NAMALWA (cell line): ENCODE measurements around the gene POP7.
"Not testable (repeated sequence)": the region's sequence is repeated elsewhere in the genome, so short reads cannot be mapped to it uniquely, and the experiment has no call there.

Experiments used
- DNase-seq: peaks from one replicate; pipeline ENCODE4 v3.0.0-alpha.2; 2015; ENCODE audit warnings: low spot score

POP7 gene

DNA sequence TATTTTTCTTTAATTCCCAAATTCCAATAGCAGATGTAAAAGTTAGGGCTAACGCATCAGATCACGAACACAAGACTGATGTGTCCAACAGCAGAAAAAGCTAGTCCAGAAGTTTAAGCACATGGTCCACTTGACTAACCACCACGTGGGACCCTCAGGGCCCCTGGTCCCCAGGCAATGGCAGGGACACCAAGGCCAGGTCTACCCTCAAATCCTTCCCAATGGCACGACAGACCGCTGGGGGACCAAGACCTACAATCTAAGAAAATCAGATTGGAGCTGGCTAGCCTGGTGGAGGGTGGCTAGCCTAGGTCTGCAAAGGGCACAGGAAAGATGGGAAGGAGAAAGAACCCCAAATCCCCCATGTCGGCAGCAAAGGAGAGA lies 13.4 kb upstream of the POP7 start:
- no peak for DNase-seq

DNA sequence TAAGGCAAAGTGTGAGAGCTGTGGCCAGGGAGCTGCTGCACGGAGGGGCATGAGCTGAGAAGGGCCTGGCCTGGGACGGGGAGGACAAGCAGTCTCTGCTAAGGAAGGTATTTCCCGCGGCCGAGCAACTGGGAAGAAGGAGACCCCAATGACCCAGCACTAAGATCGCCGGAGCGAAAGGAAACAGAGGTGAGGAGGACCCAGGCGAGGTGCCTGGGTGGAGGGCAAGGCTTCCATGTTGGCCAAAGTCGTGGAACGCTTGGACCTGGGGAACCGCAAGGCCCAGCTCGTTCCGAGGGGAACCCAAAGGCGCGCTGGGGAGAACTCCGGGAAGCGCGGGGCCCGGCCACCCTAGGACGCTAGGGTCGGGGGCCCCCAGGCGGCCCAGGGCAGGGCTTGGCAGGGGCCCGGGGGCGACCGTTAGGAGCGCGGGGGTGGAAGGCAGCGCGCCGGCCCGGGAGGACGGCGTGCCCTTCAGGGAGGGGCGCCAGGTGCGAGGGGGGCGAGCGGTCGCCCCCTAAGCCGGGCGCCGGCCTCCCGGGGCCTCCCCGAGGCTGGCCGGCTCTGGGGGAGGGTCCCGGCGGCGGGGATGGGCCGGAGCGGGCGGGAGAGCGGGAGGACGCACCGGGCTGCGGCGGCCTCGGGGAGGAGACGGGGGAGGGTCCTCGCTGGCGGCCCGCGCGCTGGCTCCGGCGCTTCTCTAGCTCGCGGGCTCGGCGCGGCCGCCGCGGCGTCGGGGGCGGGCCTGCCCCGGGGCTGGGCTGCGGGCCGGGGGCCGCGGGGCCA lies 12.4 kb upstream of the POP7 start:
- no peak for DNase-seq

DNA sequence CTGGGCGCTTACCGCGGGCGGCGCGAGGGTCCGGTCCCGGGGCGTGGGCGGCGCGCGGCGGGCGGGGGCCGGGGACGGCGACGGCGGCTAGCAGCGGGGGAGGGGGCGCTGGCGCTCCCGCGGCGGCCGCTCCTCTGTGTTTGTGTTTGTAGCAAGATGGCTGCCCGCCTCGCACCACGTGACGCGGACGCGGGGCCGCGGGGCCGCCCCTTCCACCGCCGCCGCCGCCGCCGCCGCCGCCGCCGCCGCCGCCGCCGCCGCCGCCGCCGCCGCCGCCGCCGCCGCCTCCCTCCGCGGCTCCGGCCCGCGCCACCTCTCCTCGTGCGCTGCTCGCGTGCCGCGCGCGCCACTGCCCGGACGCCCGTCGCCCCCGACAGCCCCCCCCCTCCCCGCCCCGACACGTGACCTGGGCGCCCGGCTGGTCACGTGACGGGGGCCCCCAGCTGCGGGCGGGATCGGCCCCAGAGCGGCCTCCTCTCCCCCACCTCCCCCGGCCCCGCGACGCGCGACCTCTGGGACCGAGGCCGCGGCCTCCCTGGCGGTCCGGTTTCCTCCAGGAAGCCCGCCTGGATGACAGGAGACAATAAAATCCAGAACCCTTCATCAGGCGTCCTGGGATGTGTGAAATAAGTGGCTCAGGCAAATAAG lies 11.7 kb upstream of the POP7 start, which contains the start of gene GIGYF1:
Gene GIGYF1 (minus strand): TSS at position 153 of the 648 bp plus-strand sequence. CDS start 6,012 bp downstream, outside the sequence.
- peak; percentile 81 for DNase-seq

DNA sequence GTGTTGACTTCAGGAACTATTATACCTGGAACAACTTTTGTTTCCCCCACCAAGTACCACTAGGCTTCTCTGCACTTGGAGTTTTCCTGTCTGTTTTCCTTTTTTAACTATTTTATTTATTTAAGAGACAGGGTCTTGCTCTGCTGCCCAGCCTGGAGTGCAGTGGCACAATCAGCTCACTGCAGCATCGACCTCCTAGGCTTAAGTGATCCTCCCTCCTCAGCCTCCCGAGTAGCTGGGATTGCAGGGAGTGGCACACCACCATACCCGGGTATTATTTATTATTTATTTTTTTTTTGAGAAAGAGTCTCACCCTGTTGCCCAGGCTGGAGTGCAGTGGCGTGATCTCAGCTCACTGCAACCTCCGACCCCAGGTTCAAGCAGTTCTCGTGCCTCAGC lies 9.8 kb upstream of the POP7 start:
- no peak for DNase-seq

DNA sequence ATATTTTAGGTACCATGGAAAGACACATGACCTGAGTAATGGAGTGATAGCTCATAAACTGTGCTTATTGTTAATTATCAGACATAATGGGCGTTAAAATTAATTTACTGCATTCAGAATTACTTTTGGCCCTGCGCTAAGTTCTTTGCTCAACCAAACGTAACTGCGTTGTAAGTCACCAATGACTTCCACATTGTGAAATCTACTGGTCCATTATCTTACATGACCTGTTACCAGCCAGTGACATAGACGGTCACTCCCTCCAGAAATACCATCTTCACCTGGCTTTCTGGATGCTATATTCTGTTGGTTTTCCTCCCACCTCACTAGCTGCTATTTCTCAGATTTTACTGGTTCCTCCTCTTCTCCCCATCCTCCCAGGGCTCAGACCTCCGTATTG lies 6.9 kb upstream of the POP7 start:
- DNase-seq = no peak

DNA sequence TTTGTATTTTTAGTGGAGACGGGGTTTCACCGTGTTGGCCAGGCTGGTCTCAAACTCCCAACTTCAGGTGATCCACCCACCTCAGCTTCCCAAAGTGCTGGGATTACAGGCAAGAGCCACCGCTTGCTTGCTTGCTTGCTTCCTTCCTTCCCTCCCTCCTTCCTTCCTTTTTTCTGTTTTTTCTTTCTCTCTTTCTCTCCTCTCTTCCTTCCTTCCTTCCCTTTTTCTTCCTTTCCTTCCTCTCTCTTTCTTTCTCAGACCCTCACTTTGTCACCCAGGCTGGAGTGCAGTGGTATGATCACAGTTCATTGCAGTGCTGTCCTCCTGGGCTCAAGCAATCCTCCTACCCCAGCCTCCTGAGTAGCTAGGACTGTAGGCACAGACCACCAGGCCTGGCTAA lies 4.8 kb upstream of the POP7 start:
- not testable (repeated sequence) for DNase-seq

DNA sequence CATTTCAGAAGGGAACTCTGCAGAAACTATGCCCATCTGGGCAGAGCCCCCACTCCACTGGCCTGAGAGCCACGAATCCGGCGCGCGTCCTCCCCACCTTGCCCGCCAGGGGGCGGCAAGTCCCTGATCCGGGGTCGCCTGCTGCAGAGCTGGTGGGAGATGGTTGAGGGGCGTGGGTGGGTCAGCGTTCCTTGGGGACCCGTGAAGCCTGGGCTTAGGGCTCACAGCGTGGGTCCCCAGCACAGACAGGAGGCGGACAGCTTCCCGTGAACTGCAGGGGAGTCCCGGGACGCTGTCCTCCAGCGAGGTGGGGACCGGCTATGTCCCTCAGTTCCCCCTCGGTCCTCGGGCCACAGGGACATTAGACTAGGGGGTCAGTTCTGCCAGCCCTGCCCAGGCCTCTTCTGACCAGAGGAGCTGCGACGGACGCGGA lies 585 bp upstream of the POP7 start:
- peak; percentile 92 for DNase-seq

DNA sequence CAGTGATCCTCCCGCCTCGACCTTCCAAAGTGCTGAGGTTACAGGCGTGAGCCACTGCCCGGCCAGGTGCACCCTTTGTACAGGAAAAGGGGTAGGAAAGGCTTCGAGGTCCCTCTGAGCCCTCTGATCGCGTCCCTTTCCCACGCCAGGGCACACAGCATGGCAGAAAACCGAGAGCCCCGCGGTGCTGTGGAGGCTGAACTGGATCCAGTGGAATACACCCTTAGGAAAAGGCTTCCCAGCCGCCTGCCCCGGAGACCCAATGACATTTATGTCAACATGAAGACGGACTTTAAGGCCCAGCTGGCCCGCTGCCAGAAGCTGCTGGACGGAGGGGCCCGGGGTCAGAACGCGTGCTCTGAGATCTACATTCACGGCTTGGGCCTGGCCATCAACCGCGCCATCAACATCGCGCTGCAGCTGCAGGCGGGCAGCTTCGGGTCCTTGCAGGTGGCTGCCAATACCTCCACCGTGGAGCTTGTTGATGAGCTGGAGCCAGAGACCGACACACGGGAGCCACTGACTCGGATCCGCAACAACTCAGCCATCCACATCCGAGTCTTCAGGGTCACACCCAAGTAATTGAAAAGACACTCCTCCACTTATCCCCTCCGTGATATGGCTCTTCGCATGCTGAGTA lies 871 bp downstream of the POP7 start:
- no peak for DNase-seq

DNA sequence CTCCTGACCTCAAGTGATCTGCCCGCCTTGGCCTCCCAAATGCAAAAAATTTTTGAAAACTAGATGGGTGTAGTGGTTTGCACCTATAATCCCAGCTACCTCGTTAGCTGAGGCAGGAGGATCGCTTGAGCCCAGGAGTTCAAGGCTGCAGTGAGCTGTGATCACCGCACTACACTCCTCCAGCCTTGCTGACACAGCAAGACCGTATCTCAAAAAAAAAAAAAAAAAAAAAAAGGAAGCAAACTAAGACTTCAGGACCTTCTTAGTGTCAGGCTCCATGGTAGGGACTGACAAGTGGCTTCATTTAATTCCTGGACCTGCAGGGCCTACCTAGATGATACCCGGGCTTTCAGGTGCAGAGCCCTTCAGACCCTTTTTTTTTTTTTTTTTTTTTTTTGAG lies 2.5 kb downstream of the POP7 start:
- DNase-seq = no peak

DNA sequence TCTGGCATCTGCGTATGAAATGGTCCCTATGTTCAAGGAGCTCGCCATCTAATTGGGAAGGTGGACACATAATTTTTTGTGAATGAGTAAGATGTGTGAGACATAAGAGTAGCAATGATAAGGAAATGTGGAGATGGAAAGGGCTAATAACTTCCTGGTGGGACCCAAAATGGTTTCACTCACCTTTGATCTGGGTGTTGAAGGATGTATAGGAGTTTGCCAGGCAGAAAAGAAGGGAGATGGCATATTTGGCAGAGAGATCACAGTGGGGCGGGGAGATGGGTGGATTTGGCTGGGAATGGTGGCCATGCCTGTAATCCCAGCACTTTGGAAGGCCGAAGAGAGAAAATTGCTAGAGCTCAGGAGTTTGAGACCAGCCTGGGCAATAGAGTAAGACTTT lies 4.5 kb downstream of the POP7 start:
- no peak for DNase-seq

DNA sequence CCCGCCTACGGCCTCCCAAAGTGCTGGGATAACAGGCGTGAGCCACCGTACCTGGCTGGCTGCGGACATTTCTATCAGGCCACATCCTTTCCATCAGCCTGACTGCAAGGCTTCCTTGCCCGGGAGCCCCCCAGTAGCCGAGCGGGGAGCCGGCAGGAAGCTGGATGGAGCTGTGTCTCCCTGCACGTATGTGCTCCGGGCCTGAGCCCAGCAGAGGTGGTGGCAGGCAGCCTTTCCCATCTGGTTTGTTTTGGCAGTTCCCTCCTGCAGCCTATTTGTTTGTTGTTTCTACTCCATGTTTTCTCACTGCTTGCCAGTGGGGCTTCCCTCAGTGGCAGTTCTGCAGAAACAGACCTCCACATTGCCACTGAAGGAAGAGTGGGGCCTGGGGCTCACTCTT lies 5.4 kb downstream of the POP7 start:
- no peak for DNase-seq

DNA sequence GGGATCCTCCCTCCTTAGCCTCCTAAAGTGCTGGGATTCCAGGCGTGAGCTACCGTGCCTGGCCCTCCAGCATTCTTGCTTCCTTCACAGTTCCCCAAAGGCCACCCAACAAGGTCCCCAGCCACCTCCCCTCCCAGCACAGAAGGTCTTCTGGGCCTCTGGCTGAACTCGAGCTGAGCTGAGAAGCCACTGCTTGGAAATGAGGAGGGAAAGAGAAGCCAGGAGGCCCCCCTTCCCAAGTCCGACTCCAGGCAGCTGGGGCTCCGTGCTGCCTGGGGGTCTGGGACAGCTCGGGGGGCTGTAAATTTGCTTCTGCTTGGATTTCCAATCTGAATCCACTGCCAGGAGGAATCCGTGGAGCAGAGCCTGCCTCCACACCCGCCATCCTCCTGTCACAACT lies 8.8 kb downstream of the POP7 start:
- DNase-seq = no peak

DNA sequence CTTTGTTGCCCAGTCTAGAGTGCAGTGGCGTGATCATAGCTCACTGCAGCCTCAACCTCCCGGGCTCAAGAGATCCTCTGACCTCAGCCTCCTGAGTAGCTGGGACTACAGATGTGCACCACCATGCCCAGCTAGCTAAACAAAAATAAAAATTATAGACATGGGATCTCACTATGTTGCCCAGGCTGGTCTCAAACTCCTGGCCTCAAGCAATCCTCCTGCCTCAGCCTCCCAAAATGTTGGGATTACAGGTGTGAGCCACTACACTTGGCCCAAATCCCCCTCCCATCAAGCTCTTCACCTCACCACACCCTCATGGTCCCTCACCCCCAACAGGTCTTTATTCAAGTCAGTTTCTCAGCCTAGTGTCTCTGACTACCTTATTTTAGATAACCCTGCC lies 11.2 kb downstream of the POP7 start:
- not testable (repeated sequence) for DNase-seq

DNA sequence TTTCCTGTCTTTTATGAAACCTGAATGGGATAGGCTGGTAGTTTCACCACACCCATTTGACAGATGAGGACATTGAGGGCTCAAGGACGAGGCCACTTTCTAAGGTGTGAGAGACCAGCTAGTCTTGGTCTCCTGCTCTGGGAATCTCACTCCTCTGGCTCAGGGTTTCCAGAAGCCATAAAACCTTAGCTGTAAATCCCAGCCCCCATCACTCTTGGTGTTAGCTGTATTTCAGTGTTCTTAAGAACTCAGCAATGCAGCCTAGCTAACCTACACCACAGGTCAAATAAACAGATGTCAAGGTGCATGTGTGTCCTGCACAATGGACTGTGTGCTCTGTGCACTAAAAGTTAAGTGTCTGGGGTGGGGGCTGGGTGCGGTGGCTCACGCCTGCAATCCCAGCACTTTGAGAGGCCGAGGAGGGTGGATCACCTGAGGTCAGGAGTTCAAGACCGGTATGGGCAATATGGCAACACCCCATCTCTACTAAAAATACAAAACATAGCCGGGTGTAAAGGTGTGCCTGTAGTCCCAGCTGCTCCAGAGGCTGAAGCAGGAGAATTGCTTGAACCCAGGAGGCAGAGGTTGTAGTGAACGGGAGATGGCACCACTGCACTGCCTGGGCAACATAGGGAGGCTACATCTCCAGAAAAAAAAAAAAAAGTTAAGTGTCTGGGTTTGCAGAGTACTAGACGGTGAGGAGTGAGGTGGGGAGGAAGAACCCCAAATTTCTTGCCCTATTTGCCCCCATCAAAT lies 13.8 kb downstream of the POP7 start:
- DNase-seq = no peak

DNA sequence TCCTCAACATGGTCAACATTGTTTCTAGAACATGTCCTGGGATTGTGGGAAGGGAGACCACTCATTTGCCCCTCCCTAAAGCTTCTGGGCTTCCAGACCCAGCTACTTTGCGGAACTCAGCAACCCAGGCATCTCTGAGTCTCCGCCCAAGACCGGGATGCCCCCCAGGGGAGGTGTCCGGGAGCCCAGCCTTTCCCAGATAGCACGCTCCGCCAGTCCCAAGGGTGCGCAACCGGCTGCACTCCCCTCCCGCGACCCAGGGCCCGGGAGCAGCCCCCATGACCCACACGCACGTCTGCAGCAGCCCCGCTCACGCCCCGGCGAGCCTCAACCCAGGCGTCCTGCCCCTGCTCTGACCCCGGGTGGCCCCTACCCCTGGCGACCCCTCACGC lies 14.4 kb downstream of the POP7 start, which contains the start of gene EPO:
Gene EPO (plus strand): TSS at position 190 of the 392 bp plus-strand sequence. CDS start 513 bp downstream, outside the sequence.
- DNase-seq = no peak

DNA sequence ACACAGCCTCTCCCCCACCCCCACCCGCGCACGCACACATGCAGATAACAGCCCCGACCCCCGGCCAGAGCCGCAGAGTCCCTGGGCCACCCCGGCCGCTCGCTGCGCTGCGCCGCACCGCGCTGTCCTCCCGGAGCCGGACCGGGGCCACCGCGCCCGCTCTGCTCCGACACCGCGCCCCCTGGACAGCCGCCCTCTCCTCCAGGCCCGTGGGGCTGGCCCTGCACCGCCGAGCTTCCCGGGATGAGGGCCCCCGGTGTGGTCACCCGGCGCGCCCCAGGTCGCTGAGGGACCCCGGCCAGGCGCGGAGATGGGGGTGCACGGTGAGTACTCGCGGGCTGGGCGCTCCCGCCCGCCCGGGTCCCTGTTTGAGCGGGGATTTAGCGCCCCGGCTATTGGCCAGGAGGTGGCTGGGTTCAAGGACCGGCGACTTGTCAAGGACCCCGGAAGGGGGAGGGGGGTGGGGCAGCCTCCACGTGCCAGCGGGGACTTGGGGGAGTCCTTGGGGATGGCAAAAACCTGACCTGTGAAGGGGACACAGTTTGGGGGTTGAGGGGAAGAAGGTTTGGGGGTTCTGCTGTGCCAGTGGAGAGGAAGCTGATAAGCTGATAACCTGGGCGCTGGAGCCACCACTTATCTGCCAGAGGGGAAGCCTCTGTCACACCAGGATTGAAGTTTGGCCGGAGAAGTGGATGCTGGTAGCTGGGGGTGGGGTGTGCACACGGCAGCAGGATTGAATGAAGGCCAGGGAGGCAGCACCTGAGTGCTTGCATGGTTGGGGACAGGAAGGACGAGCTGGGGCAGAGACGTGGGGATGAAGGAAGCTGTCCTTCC lies 15.0 kb downstream of the POP7 start:
- DNase-seq = no peak

DNA sequence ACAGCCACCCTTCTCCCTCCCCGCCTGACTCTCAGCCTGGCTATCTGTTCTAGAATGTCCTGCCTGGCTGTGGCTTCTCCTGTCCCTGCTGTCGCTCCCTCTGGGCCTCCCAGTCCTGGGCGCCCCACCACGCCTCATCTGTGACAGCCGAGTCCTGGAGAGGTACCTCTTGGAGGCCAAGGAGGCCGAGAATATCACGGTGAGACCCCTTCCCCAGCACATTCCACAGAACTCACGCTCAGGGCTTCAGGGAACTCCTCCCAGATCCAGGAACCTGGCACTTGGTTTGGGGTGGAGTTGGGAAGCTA lies 15.5 kb downstream of the POP7 start:
- no peak for DNase-seq

DNA sequence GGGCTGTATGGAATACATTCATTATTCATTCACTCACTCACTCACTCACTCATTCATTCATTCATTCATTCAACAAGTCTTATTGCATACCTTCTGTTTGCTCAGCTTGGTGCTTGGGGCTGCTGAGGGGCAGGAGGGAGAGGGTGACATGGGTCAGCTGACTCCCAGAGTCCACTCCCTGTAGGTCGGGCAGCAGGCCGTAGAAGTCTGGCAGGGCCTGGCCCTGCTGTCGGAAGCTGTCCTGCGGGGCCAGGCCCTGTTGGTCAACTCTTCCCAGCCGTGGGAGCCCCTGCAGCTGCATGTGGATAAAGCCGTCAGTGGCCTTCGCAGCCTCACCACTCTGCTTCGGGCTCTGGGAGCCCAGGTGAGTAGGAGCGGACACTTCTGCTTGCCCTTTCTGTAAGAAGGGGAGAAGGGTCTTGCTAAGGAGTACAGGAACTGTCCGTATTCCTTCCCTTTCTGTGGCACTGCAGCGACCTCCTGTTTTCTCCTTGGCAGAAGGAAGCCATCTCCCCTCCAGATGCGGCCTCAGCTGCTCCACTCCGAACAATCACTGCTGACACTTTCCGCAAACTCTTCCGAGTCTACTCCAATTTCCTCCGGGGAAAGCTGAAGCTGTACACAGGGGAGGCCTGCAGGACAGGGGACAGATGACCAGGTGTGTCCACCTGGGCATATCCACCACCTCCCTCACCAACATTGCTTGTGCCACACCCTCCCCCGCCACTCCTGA lies 16.7 kb downstream of the POP7 start:
- no peak for DNase-seq

DNA sequence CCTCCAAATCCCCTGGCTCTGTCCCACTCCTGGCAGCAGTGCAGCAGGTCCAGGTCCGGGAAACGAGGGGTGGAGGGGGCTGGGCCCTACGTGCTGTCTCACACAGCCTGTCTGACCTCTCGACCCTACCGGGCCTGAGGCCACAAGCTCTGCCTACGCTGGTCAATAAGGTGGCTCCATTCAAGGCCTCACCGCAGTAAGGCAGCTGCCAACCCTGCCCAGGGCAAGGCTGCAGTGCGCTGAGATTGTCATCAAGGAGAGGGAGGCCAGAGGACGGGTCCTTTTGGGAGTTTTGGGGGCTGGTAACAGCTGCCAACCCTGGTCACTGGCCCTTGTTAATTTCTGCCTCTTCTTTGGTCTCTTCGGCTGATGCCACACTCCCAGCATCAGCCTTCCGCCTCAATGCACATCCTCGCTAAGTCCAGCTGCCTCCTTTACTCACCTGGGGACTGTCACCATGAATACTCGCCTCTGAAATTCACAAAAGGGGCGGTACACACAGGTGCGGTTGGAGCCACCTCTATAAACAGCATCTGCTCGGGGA lies 17.9 kb downstream of the POP7 start:
- no peak for DNase-seq

DNA sequence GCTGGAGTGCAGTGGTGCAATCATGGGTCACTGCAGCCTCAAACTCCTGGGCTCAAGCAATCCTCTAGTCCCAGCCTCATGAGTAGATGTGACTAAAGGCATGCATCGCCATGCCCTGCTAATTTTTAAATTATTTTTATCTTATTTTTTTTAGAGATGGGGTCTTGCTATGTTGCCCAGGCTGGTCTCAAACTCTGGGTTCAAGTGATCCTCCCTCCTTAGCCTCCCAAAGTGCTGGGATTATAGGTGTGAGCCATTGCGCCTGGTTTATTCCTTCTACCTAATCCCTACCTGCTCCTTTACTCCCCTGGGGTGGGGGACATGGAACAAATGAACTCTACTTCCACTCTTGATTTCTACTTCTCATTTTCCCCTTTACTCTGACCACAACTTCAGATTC lies 18.4 kb downstream of the POP7 start:
- not testable (repeated sequence) for DNase-seq
